Uterus (tissue), 4 donors: ENCODE data around the gene PTPRN2. TPM values are rescaled to one million over a fixed set of nuclear protein-coding genes. Genes with fewer than 3 reads are reported as not detected.

ENCODE experiments used
- DNase-seq, 2 donors: peaks; one replicate each; pipeline ENCODE4 v3.0.0-alpha.2; 2019 to 2020
- H3K27ac ChIP-seq, 2 donors: fragments of 200-600 bp; sonication (generic); 1 replicate in 1 of 2; 2 replicates in 1 of 2; pipeline ENCODE4 v1.5.1; 2016 to 2018
- H3K27me3 ChIP-seq, 2 donors: fragments of 200-600 bp; sonication (generic); one replicate each; pipeline ENCODE4 v1.5.1; 2018 to 2019; ENCODE audit warnings: control low read depth in 1 of 2
- H3K36me3 ChIP-seq, 2 donors: fragments of 200-600 bp; sonication (generic); one replicate each; pipeline ENCODE4 v1.5.1; 2019; ENCODE audit warnings: control low read depth in 1 of 2
- H3K4me1 ChIP-seq, 2 donors: fragments of 200-600 bp; sonication (generic); one replicate each; pipeline ENCODE4 v1.5.1; 2018 to 2019; ENCODE audit warnings: control low read depth in 1 of 2
- H3K4me3 ChIP-seq, 2 donors: fragments of 200-600 bp; sonication (generic); 1 replicate in 1 of 2; 2 replicates in 1 of 2; pipeline ENCODE4 v1.5.1; 2018 to 2019; ENCODE audit warnings: mild to moderate bottlenecking in 1 of 2
- H3K9me3 ChIP-seq, 2 donors: fragments of 200-600 bp; sonication (generic); one replicate each; pipeline ENCODE4 v1.5.1; 2019; ENCODE audit warnings: control low read depth in 1 of 2
- POLR2A ChIP-seq, 2 donors: fragments of 450-650 bp; IDR thresholded peaks; one replicate each; pipeline ENCODE4 v1.6.1; 2016; ENCODE audit warnings: antibody characterized with exemption in 2 of 2, mild to moderate bottlenecking in 1 of 2, moderate library complexity in 1 of 2
- intact Hi-C: fragments of 100-400 bp; cut with DNase I; formaldehyde crosslinking; loops from one replicate; pipeline ENCODE4 v1.15.1; 2023; ENCODE audit warnings: low total_unique reads
- total RNA-seq, 4 donors: library from RNA; depleted of rRNA in 3 of 4; stranded (reverse); fragments of >200 nt in 3 of 4; gene quantifications; one replicate each; pipeline versions ENCODE4 v1.1.0 to v1.2.4, GENCODE V29; 2014 to 2023
- TF ChIP-seq, protein P1 (sequence below), 4 experiments: fragments of 200-600 bp in 2 of 4; fragments of 450-650 bp in 2 of 4; sonication (generic) in 2 of 4; IDR thresholded peaks; one replicate each; pipeline ENCODE4 v1.5.1; 2016 to 2019; ENCODE audit warnings: antibody characterized with exemption in 4 of 4, mild to moderate bottlenecking in 2 of 4, moderate library complexity in 1 of 4
- donor health status: DM: yes; HTN: yes; CAD: no.

Gene PTPRN2
- total RNA-seq, 4 donors from 2014 or later = 1.2 to 5.2 (median 2.3) TPM

GRCh38 chr7:158533386-158534133 is 54.1 kb downstream of the PTPRN2 start:
- intact Hi-C loops = no loop called here

GRCh38 chr7:158532093-158532627 is 55.5 kb downstream of the PTPRN2 start:
- H3K9me3 ChIP-seq = no peaks in the 10 kb centered on the region
- no peak for DNase-seq

More at GRCh38 chr7:158533386-158534133, 54.1 kb downstream of the PTPRN2 start:
- Histone ChIP-seq H3K9me3 (no peaks in the 10 kb centered on the region), H3K27me3 (no peaks in the 10 kb centered on the region), H3K36me3 (no peaks in the 10 kb centered on the region), H3K4me3 (no peak overlapping the region), H3K27ac (no peak overlapping the region), H3K4me1 (no peaks in the 10 kb centered on the region)
- no peak for DNase-seq
- TF ChIP-seq, protein P1, sequence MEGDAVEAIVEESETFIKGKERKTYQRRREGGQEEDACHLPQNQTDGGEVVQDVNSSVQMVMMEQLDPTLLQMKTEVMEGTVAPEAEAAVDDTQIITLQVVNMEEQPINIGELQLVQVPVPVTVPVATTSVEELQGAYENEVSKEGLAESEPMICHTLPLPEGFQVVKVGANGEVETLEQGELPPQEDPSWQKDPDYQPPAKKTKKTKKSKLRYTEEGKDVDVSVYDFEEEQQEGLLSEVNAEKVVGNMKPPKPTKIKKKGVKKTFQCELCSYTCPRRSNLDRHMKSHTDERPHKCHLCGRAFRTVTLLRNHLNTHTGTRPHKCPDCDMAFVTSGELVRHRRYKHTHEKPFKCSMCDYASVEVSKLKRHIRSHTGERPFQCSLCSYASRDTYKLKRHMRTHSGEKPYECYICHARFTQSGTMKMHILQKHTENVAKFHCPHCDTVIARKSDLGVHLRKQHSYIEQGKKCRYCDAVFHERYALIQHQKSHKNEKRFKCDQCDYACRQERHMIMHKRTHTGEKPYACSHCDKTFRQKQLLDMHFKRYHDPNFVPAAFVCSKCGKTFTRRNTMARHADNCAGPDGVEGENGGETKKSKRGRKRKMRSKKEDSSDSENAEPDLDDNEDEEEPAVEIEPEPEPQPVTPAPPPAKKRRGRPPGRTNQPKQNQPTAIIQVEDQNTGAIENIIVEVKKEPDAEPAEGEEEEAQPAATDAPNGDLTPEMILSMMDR (IDR thresholded peaks at IDR 0.05) = no peak
- TF ChIP-seq POLR2A (IDR thresholded peaks at IDR 0.05) = no peak

GRCh38 chr7:158531661-158532060 is 56.0 kb downstream of the PTPRN2 start:
- DNase-seq = no peak
- intact Hi-C loops = no loop called here
- TF ChIP-seq POLR2A (IDR thresholded peaks at IDR 0.05) = no peak
- TF ChIP-seq, protein P1 (IDR thresholded peaks at IDR 0.05) = no peak

More at GRCh38 chr7:158532093-158532627, 55.5 kb downstream of the PTPRN2 start:
- H3K36me3 ChIP-seq = no peaks in the 10 kb centered on the region
- H3K27me3 ChIP-seq = no peaks in the 10 kb centered on the region
- no peak overlapping the region for H3K27ac ChIP-seq
- H3K4me3 ChIP-seq = no peak overlapping the region
- TF ChIP-seq, protein P1 (IDR thresholded peaks at IDR 0.05) = no peak
- no peak for TF ChIP-seq POLR2A (IDR thresholded peaks at IDR 0.05)
- intact Hi-C loops = no loop called here
- no peaks in the 10 kb centered on the region for H3K4me1 ChIP-seq

DNA sequence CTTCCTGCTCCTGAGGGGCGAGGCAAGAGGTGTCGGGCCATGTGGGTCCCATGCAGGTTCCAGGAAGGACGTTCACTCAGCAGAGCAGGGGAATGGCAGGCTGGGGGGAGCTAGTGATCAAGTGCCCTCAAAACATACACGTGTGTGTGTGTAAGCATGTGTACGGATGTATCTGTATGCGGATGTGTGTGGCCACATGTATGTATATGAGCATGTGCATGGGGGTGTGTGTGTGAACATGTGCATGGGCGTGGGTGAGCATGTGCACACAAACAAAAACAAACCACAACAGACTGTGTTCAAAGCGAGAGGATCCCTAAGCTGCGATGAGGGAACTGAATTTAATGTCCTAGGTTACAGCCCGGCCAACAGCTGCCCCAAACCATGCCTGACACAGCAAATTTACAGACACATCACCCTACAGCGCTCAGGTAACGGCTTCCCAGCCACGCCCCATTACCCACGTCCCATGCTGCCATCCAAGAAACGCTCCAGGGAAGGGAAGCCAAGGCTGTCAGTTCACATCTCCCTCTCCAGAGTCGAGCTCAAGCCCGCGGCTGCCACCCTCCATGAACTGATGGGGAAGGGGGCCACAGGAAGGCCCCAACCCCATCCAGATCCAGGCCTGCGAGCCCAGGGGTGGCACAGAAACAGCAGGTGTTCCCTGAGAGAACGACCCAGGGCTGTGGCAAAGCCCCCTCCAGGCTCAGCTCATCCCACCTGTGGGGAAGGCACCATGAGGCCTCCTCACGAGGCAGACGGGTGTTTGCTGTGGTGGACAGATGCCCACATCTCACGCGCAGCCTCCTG is 56.6 kb downstream of the PTPRN2 start:
- Histone ChIP-seq H3K36me3 (no peaks in the 10 kb centered on the region), H3K9me3 (no peaks in the 10 kb centered on the region), H3K27ac (no peak overlapping the region), H3K4me1 (no peaks in the 10 kb centered on the region), H3K27me3 (no peaks in the 10 kb centered on the region), H3K4me3 (no peak overlapping the region)
- DNase-seq = no peak
- no peak for TF ChIP-seq POLR2A (IDR thresholded peaks at IDR 0.05)
- TF ChIP-seq, protein P1 (IDR thresholded peaks at IDR 0.05) = no peak
- intact Hi-C loops = no loop called here

More at GRCh38 chr7:158531661-158532060, 56.0 kb downstream of the PTPRN2 start:
- no peak overlapping the region for H3K27ac ChIP-seq
- no peak overlapping the region for H3K4me3 ChIP-seq
- no peaks in the 10 kb centered on the region for H3K36me3 ChIP-seq
- no peaks in the 10 kb centered on the region for H3K4me1 ChIP-seq
- H3K27me3 ChIP-seq = no peaks in the 10 kb centered on the region
- no peaks in the 10 kb centered on the region for H3K9me3 ChIP-seq
